Type B pancreatic cell (in vitro differentiated cells): ENCODE results near the gene MYL4. TPM values are rescaled to one million over a fixed set of nuclear protein-coding genes. Genes with fewer than 3 reads are reported as not detected.

Experiments
- DNase-seq: peaks from one replicate; pipeline ENCODE4 v3.0.0; 2021; ENCODE audit warnings: mixed read lengths; ENCODE audit not compliant: unreplicated experiment; ENCODE audit errors: extremely low spot score
- H3K27ac Mint-ChIP-seq: 2 replicates; pipeline ENCODE4 v1.8.0; 2021; ENCODE audit warnings: mild to moderate bottlenecking, mixed read lengths
- H3K27me3 Mint-ChIP-seq: 2 replicates; pipeline ENCODE4 v1.8.0; 2021; ENCODE audit warnings: mixed read lengths
- H3K36me3 Mint-ChIP-seq: 2 replicates; pipeline ENCODE4 v1.8.0; 2021; ENCODE audit warnings: mixed read lengths
- H3K4me1 Mint-ChIP-seq: one replicate; pipeline ENCODE4 v1.8.0; 2021; ENCODE audit warnings: mixed read lengths; ENCODE audit not compliant: unreplicated experiment
- H3K4me3 Mint-ChIP-seq: 2 replicates; pipeline ENCODE4 v1.8.0; 2021; ENCODE audit warnings: mild to moderate bottlenecking, mixed read lengths
- H3K9me3 Mint-ChIP-seq: 2 replicates; pipeline ENCODE4 v1.8.0; 2021; ENCODE audit warnings: mixed read lengths
- CTCF ChIP-seq: fragments of 200-600 bp; sonication (generic); conservative IDR thresholded peaks from 2 replicates; pipeline ENCODE4 v1.5.0; 2021; ENCODE audit warnings: antibody characterized with exemption, mild to moderate bottlenecking
- total RNA-seq: library from RNA; stranded (reverse); gene quantifications from 2 replicates; pipeline ENCODE4 v1.2.1, GENCODE V29; 2021; ENCODE audit warnings: low replicate concordance

Gene MYL4
- total RNA-seq, 1 donor from 2014 or later = 5.1 TPM

GRCh38 chr17:47252766-47253512 lies 43.8 kb downstream of the MYL4 start:
- Mint-ChIP-seq H3K27ac (peak overlapping the region; percentile 56), H3K27me3 (peaks cover 63% of the 10 kb centered on the region), H3K36me3 (no peaks in the 10 kb centered on the region), H3K4me1 (peaks cover 17% of the 10 kb centered on the region), H3K9me3 (no peaks in the 10 kb centered on the region), H3K4me3 (peak overlapping the region; percentile 84)
- TF ChIP-seq CTCF = no peak
- DNase-seq = no peak

- Mint-ChIP-seq H3K36me3 (no peaks in the 10 kb centered on the region), H3K4me3 (peak within 1 kb of the TSS; percentile 89), H3K4me1 (peaks cover 17% of the 10 kb centered on the region), H3K27me3 (peaks cover 71% of the 10 kb centered on the region), H3K9me3 (no peaks in the 10 kb centered on the region), H3K27ac (peak within 1 kb of the TSS; percentile 56)
- peak; percentile 68 for TF ChIP-seq CTCF
- DNase-seq = peak; percentile 80
Observed at GRCh38 chr17:47253541-47254402, 44.6 kb downstream of the MYL4 start, which contains the start of gene ITGB3. ITGB3 (plus strand) TSS chr17:47253827; CDS start chr17:47253862, 35 bp downstream.

GRCh38 chr17:47254403-47254943 lies 45.3 kb downstream of the MYL4 start:
- no peak overlapping the region for H3K27ac Mint-ChIP-seq
- peak overlapping the region; percentile 89 for H3K4me3 Mint-ChIP-seq
- TF ChIP-seq CTCF = no peak
- no peak for DNase-seq
- peaks cover 17% of the 10 kb centered on the region for H3K4me1 Mint-ChIP-seq
- H3K27me3 Mint-ChIP-seq = peaks cover 78% of the 10 kb centered on the region
- no peaks in the 10 kb centered on the region for H3K36me3 Mint-ChIP-seq
- H3K9me3 Mint-ChIP-seq = no peaks in the 10 kb centered on the region

GRCh38 chr17:47257651-47258339 lies 48.6 kb downstream of the MYL4 start:
- Mint-ChIP-seq H3K36me3 (no peaks in the 10 kb centered on the region), H3K9me3 (no peaks in the 10 kb centered on the region), H3K4me3 (no peak overlapping the region), H3K27me3 (peaks cover 69% of the 10 kb centered on the region), H3K27ac (no peak overlapping the region), H3K4me1 (peaks cover 16% of the 10 kb centered on the region)
- no peak for TF ChIP-seq CTCF
- DNase-seq = no peak

- Mint-ChIP-seq H3K36me3 (no peaks in the 10 kb centered on the region), H3K4me3 (no peak overlapping the region), H3K9me3 (no peaks in the 10 kb centered on the region), H3K4me1 (peaks cover 15% of the 10 kb centered on the region), H3K27ac (no peak overlapping the region), H3K27me3 (peaks cover 37% of the 10 kb centered on the region)
- TF ChIP-seq CTCF = no peak
- no peak for DNase-seq
Observed at GRCh38 chr17:47262586-47262985, 53.4 kb downstream of the MYL4 start.
